GM18508 (cell line): Measurements from ENCODE around the gene PDPK1.
"Not testable (repeated sequence)": the region's sequence is repeated elsewhere in the genome, so short reads cannot be mapped to it uniquely, and the experiment has no call there.

Experiments
- ATAC-seq: cut with Tn5 transposase; IDR thresholded peaks from one replicate; pipeline ENCODE4 v1.9.1; 2021; ENCODE audit warnings: moderate number of reproducible peaks; ENCODE audit not compliant: insufficient read depth, unreplicated experiment

The PDPK1 gene

DNA sequence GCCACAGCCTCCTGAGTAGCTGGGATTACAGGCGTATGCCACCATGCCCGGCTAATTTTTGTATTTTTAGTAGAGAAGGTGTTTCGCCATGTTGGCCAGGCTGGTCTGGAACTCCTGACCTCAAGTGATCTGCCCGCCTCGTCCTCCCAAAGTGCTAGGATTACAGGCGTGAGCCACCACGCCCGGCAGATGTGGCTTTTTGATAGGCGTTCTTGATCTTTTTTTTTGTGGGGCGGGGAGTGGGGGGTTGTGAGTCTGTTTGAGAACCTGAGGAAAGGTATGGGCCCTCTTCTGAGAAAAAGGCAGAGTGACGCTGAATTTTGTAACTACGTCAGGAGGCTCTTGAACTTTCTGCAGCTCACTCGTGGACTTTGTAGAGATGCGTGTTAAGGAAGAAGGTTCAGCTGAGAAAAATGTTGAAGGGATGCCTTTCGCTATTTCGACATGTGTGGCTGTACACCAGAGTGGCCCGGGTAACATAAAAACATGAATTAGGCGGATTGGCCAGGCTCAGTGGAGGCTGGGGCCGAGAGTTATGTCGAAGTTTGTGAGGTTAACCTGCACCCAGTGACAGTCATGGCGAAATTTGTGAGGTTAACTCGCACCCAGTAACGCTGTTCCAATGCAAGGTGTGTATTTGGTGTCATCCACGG is 1.5 kb downstream of the PDPK1 start:
- ATAC-seq: not testable (repeated sequence)

DNA sequence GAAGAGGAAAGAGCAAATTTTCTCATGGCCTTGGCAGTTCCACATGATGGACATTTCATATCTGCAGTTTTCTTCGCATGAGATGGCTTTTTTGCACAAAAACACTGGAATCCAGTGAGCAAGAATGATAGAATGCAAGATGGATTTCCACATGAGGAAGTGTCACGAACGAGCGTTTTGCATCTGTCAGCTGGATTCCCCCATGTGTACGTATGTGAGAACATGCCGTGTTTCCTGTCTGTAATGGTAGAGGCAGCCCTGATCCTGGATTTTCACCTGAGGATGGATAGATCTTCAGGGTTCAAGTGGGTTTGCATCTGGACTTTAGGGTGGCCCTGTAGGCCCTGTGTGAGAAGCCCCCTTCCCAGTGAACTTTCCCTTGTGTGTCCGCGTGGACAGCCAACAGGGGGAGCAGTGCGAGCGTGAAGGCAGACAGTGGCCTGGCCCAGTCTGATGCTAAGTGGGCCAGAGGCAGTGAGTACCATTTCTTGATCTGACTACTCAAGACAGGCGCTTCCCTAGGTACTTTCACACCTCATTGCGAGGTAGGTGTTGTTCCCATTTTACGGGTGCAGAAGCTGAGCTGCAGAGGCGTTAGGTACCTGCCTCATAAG is 2.1 kb downstream of the PDPK1 start:
- not testable (repeated sequence) for ATAC-seq

DNA sequence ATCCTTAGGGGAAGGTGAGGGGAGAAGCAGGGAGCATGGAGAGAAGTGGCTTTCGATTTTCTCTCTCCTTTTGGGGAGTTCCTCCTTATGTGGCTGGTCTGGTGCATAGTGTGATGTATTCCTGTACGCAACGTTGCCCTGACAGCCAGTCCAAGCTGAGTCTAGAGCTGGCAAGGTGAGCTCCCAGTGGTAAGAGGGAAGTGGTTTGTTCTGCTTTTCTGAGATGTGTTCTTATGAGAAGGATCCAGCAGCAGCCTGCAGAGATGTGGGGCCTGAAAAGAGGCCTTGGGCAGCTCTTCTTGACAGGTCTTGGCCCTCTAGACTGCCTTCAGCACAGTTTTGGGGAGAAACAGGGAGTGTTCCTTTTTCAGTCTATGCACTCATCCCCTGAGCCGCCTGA is 3.1 kb downstream of the PDPK1 start:
- not testable (repeated sequence) for ATAC-seq

DNA sequence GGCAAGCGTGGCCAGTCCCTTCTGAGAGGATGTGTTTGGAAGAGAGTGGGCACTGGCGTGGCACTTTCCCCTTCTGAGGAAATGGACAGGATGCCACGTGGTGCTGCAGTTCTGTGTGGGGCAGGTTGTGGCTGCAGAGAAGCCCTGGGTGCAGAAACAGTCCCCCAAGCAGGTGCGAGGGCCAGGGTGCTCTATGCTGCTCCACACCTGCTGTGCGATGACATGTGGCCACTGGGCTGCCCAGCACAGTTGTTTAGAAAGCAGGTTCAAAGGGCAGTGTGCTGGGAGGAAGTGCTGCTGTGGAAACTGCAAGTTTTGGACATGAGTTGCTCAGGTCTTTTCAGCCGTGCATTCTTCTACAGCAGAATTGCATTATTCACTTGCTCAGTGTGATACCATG is 3.6 kb downstream of the PDPK1 start:
- ATAC-seq: not testable (repeated sequence)

DNA sequence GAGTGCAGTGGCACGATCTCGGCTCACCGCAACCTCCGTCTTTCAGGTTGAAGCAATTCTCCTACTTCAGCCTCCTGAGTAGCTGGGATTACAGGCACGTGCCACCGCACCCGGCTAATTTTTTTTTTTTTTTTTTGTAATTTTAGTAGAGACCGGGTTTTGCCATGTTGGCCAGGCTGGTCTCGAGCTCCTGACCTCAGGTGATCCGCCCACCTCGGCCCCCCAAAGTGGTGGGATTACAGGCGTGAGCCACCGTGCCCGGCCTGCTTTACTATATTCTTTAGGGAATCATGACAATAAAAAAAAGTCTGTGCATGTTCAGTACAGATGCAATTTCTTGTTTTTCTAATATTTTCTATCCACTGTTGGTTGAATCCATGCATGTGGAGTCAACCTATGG is 6.0 kb downstream of the PDPK1 start:
- not testable (repeated sequence) for ATAC-seq

DNA sequence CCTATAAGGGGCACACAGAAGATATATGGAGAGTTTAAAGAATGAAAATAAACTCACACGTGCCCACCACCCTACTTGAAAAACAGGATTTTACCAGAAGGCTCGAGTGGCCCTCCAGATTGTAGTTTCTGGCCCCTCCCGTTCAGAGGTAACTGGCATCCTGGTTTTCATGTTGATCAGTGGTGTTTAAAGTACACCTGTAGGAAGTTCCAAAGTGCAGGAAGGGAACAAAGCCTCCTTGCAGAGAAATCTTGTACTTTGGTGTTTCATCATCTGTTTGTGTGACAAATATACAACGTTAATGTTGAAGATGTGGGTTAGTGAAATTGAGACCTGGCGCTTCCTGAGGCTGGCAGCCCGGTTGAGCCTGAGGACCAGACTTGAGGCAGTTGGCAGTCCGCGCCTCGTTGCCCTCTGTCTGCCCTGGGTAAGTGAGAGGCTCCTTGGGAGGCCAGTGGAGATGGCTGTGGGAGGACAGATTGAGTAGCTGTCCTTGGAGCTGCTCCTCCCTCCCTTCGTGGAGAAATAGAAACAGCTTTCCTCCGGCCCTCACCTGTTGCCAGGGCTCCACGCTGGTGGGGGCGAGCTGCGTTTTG is 12.6 kb downstream of the PDPK1 start:
- not testable (repeated sequence) for ATAC-seq

DNA sequence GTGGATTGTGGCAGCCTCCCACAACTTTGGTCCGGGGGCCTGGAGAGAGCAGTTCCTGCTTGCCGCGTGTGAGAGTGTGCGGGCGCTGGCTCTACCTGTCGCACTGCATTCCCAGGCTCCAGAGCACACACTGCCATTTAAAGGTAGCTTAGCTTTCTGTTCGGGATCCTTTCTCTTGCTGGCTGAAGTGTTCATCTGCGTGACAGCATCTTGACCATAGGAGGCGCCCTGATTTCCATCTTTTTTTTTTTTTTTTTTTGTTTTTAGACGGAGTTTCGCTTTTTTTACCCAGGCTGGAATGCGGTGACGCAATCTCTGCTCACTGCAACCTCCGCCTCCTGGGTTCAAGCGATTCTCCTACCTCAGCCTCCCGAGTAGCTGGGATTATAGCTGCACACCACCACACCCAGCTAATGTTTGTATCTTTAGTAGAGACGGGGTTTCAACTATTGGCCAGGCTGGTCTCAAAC is 13.6 kb downstream of the PDPK1 start:
- ATAC-seq: not testable (repeated sequence)

DNA sequence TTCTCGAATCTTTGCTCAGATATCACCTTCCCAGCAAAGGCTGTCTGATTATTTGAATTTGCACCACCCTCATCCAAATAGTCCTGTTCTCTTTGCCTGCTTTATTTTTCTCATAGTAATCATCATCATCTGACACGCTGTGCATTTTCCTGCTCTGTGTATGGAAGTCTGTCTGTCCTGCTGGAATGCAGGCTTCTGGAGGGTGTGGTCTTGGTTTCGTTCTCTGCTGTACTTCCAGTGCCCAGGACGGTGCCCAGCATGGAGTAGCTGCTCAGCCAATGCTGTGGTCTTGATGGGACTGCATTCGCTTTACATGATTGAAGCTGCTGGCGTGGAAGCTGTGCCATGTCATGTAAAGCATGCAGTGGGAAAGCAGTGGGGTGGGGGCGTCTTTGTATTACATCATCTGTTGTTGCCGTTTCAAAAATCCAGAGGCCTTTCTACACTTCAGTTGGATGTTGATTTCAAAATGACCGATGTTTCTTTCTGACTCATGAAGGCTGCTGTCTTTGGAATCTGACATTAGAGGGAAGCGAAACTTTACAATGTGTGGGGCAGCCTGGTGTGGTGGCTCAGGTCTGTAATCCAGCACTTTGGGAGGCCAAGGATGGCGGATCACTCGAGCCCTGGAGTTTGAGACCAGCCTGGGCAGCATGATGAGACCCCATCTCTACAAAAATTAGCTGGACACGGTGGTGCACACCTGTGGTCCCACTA is 17.0 kb downstream of the PDPK1 start:
- not testable (repeated sequence) for ATAC-seq

DNA sequence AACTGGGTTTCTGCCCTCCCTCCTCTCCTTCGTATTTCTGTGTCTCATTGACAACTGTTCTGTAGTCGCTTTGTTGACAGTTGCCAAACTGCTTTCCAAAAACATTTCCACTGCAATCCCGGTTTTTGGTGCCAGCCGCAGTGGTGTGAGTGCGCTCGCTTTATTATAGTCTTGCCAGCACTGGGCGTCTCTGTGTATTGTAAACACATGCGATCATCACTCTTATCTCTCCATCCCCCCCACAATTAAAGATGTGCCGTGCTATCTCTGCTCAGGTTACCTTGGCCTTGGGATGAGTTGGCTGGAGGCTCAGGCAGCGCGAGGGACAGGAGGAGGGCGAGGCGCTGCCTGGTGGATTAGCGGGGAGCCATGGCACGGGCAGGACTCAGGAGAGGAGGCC is 19.3 kb downstream of the PDPK1 start:
- not testable (repeated sequence) for ATAC-seq

DNA sequence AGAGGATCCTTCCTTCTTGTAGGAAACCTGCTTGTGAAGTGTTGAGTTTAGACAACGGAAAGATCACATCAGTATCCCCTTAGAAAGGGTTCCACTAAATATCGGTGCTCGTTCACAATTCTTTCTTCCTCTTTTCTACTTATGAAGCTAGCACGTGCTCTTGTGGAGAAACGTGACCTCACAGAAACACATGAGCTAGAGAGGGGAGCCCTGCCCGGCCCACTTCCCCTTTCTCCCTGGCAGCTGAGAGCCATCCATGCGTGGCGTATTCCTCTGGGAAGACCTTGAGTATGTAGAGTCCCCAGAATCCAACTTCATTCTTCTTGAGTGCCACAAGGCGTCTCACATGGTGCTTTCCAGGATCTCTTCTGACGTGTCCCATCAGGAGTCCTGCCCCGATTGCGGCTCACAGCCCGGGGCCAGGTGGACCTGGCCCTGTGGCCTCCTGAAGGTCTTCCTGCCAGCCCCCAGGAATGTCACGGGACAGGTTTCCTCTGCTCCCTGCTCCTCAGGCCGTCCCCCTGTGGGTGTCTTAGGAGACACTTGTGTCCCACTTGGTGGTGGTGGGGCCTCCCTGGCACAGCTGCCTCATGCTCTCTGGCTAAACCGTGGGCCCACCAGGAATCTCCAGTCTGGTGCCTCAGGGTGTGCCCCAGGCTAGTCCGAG is 22.4 kb downstream of the PDPK1 start:
- not testable (repeated sequence) for ATAC-seq

DNA sequence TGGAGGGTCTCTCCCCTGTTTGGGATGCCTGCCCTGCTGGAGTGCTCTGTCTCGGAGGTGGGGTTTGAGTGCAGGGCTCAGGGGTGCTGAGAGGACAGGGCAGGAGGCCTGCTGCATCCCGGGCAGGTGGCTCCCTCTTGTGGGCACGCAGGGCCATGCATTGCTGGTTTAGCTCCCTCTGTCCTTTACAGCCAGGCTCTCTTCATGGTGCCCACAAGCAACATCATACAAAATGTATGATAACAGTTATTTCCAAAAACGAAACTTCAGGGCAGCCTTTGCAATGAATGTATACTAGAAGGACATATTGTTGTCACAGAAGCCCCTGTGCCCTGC is 22.9 kb downstream of the PDPK1 start:
- ATAC-seq: not testable (repeated sequence)

DNA sequence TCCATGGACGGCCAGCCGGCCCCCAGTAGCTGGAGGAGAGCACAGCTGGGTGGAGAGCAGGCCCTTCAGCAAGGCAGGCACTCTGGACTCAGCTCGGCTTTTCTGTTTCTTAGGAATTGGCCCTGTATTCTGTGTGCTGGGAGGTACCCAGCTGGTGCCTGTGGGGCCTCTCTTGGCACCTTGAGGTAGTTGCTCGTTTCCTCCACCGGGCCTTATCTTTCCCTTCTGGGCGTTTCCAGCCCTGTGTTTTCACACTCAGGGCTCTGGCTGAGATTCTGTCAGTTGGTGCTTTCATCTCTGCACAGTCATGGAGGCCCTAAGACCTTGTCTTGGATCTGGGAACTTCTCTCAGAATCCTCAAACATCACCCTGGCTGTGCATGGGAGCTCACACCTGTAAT is 29.7 kb downstream of the PDPK1 start:
- not testable (repeated sequence) for ATAC-seq

DNA sequence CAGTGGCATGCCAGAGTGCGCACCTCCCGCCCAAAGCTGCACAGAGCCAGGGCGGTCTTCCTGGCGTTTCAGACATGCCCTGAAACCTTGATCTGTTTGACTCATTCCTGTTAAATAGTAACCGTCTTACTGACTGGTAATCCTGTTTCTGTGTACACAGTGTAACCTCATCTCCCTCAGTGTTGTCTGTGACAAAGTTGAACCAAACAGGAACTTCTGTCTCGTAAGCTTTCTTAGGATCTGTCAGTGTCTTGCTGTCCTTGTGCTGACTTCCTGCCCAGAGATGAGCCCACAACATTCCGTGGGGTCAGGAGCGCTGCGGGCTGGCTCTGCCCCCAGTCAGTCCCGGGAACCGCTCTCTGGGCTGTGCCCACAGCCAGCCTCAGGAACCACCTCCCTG is 30.8 kb downstream of the PDPK1 start:
- ATAC-seq: not testable (repeated sequence)

DNA sequence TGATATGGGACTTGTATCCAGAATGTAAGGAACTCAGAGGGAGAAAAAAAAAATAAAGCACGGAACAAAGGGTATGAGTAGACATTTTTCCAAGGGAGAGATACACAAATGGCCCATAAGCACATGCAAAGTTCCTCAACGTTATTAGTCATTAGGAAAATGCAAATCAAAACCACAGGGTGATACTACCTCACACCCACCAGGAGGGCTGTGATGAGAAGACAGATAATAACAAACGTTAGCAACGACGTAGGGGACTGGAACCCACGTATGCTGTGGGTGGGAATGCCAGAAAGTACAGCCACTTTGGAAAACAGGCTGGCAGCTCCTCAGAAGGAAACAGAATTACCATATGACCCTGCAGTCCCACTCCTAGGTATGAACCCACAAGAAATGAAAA is 34.9 kb downstream of the PDPK1 start:
- ATAC-seq: not testable (repeated sequence)

DNA sequence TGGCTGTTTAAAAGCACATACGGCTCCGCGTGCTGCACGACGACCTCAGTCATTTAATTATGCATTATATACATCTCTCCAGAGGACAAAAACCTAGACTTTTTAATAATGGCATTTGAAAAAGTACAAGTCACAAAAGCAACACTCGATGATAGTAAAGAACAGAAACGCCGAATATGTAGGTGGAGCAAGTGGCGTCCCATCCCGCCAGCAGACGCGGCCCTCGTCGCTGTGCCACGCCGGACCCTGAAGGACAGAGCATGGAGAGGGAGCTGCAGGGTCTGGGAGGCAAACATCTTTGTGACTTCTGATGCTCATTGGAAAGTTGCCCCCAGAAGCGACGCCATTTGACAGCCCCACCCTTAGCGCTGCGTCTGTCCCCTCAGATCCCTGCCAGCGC is 38.0 kb downstream of the PDPK1 start:
- not testable (repeated sequence) for ATAC-seq

DNA sequence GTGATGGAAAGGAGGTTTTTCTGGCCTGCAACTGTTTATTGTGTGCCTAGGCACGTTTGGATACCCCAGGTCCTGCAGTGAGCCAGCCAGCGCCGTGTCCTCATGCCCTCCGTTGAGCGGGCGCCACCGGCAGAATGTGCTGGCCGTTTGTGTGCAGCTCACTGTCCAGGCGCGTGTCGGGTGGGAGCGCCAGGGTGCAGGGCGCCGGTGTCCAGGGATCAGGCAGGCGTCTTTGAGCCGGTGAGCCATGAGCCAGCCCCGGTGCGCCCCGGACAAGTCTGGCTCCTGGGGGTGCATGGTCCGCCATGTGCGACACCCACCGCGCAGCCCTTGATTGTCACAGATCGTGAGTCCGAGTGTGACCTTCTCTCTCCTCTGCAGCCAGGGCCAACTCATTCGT is 39.2 kb downstream of the PDPK1 start:
- not testable (repeated sequence) for ATAC-seq

DNA sequence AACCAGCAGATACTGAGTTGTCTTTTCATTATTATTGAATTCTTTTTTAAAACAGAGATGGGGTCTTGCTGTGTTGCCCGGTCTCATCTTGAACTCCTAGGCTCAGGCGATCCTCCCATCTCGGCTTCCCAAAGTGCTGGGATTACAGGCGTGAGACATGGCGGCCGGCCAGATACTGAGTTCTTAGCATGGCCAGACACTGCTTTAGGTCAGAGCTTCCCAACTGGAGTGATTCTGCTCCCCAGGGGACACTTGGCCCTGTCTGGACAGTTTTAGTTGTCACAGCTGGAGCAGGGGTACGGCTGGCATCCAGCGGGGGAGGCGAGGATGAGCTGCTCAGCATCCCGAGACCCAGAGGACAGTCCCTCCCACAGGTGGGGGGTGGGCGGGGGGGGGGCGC is 41.1 kb downstream of the PDPK1 start:
- ATAC-seq: not testable (repeated sequence)

DNA sequence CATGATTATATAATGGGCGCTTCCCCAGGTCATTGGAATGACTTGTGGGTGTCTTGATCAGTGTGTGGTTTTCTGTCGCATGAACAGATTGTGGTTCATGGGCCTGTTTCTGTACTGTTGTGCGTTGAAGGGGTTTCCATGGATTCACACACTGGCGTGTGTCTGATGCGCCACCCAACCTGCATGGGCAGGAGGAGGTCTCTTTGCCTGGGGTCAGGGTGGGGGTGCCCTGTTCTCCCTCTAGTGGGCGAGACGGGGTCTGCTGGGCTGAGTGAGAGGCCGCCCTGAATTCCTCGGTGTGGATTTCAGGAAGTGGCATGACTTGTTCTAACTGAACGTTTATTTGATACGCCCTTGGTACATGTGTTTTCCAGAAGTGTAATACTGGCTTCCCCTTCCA is 42.3 kb downstream of the PDPK1 start:
- ATAC-seq: not testable (repeated sequence)

DNA sequence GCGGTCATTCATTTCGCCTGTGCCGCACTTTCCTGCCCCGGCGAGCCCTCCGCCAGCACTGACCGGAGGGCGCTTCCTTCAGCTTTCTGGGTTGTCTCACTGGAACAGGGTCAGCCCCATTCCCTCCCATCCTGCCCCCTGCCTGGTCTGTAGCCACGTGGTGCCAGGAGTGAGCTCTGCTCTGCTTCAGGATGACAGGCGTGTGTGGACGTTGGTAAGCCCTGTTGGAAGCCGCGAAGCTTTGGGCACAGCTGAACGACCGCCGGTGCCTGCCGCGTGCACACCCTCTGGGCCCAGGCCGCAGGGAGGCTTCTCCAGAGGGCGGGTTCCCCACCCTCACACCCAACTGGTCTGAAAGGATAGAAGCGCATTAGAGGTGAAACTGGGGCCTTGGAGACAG is 43.0 kb downstream of the PDPK1 start:
- not testable (repeated sequence) for ATAC-seq
